Panc1 (cell line): Measurements from ENCODE around the gene PAFAH1B2.

Experiments used
- CTCF ChIP-seq: fragments of 450-650 bp; IDR thresholded peaks from 2 replicates; pipeline ENCODE4 v1.5.1; 2017; ENCODE audit warnings: mild to moderate bottlenecking
- POLR2AphosphoS5 ChIP-seq: IDR thresholded peaks from 2 replicates; pipeline ENCODE4 v1.6.1; 2012; ENCODE audit warnings: mild to moderate bottlenecking, low read depth, low read length, moderate library complexity

GRCh38 chr11:117126223-117126965 is 17.7 kb upstream of the PAFAH1B2 start:
- TF ChIP-seq CTCF, result no peak
- TF ChIP-seq POLR2AphosphoS5, result no peak
